Stimulated activated CD4-positive, alpha-beta T cell treated with anti-CD3 and anti-CD28 coated beads, TNF-alpha, amount 100 ng/mL, for 24 hours (primary cell): ENCODE measurements around the gene GKAP1.
A peak's percentile ranks its signal among the peaks of the same experiment; 100 is the strongest.
"Not testable (repeated sequence)": the region's sequence is repeated elsewhere in the genome, so short reads cannot be mapped to it uniquely, and the experiment has no call there.

ENCODE experiments used
- DNase-seq, 3 experiments: peaks; one replicate each; pipeline ENCODE4 v3.0.0-alpha.2; 2020; ENCODE audit warnings: low read depth in 3 of 3

GKAP1 gene

DNA sequence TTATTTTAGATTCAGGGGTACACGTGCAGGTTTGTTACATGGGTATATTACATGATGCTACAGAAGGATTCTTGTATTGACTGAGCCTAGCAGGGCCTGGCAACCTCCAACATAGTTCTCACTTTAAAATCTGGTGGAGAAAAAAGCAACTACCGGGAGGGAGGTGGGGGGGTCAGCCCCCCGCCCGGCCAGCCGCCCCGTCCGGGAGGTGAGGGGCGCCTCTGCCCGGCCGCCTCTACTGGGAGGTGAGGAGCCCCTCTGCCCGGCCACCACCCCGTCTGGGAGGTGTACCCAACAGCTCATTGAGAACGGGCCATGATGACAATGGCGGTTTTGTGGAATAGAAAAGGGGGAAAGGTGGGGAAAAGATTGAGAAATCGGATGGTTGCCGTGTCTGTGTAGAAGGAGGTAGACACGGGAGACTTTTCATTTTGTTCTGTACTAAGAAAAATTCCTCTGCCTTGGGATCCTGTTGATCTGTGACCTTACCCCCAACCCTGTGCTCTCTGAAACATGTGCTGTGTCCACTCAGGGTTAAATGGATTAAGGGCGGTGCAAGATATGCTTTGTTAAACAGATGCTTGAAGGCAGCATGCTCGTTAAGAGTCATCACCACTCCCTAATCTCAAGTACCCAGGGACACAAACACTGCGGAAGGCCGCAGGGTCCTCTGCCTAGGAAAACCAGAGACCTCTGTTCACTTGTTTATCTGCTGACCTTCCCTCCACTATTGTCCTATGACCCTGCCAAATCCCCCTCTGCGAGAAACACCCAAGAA, 88.8 kb downstream of the GKAP1 start:
- not testable (repeated sequence) for DNase-seq

DNA sequence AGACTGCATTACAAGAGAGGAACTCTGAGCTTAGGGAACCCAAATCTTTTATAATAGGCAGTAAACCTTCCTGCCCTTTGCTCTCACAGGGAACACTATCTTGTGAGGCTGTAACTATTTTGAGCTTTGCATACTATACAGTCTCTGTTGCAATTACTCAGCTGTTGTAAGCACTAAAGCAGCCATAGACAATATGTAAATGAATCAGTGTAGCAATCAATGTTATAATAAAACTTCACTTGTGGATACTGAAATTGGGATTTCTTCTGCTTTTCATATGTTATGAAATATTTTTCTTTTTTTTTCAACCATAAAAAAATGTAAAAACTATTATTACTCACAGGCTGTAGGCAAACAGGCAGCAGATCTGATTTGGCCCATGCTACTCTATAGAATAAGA, 93.1 kb downstream of the GKAP1 start:
- no peak for DNase-seq

GRCh38 chr9:83722726-83723495, 94.7 kb downstream of the GKAP1 start:
- no peak for DNase-seq

DNA sequence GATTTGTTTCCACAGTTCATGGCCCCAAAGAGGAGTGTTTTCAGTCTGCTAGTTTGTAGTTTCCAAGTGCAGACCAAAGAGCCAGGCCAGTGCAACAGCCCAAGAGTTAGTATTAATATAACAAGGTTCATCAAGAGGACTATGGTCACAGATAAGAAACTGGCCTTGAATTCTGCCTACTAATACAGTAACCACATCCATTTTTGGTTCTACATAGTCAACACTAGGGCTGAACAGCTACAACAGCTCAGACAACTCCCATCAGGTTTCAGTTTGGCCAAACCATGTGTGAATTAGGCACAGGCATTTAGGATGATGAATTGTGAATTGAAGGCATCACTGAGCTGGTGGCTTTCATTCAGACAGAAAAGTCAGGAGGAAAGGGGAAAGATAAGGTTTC, 96.1 kb downstream of the GKAP1 start:
- DNase-seq = no peak

- no peak for DNase-seq
Observed at GRCh38 chr9:83715794-83716193, 101.8 kb downstream of the GKAP1 start.

- no peak for DNase-seq
Observed at GRCh38 chr9:83715221-83715620, 102.3 kb downstream of the GKAP1 start.

DNA sequence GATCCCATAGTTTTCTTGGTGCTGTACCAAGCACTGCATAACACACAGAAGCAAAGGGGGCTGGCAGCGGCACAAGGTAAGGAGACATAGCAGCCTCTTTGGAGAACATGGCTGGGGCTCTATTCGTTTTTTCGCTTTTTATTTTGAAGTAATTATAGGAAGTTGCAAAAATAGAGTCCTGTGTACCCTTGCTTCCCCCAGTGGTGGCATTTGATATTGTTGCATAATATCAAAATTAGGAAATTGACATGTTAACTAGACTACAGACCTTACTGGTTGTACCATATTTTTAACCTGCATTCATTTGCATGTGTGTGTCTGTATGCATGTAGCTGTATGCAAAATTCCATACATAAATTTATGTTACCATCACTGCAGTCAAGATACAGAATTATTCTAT, 103.2 kb downstream of the GKAP1 start:
- no peak for DNase-seq

GRCh38 chr9:83708515-83709158, 108.9 kb downstream of the GKAP1 start:
- DNase-seq = peak; percentile 4 to 41 (median 6)

- peak; percentile 78 to 89 (median 85) for DNase-seq
Observed at GRCh38 chr9:83707768-83708514, 109.6 kb downstream of the GKAP1 start, which contains the start of gene UBQLN1. UBQLN1 (minus strand) TSS chr9:83707958; CDS start chr9:83707679, 279 bp downstream.

DNA sequence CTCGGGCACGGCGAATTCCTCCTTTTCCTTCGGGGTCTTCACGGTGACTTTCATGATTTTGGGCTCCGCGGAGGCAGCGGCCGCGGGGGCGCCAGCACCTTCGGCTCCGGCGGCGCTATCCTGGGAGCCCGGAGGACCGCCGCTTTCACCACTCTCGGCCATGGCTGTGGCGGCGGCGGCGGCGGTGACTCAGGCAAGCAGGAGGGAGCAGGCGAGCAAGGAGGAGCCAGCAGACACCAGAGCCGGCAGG, 110.1 kb downstream of the GKAP1 start:
- peak in 2 of 3 experiments; percentile 54 to 70 for DNase-seq

- peak; percentile 23 to 65 (median 40) for DNase-seq
Observed at GRCh38 chr9:83706676-83707517, 110.7 kb downstream of the GKAP1 start.

GRCh38 chr9:83705219-83705651, 112.3 kb downstream of the GKAP1 start:
- DNase-seq = peak in 1 of 3 experiments; percentile 2

- no peak for DNase-seq
Observed at GRCh38 chr9:83701769-83702168, 115.8 kb downstream of the GKAP1 start.

DNA sequence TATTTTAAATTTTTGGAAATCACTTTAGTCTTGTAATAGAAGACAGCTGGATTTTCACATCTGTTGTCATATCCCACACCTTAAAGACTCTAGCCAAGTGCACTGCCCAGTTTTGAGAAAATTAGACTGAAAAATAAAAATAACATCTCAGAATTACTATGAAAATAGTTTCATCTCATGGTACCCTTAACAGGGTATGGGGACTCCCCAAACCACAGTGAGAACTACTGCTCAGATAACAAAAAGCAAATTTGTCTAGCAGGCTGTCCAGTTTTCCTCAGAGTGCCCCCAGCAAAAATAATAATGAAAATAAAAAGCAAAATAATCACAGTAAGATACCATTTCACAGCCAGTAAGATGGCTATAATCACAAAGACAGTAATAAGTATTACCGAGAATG, 116.3 kb downstream of the GKAP1 start:
- no peak for DNase-seq

DNA sequence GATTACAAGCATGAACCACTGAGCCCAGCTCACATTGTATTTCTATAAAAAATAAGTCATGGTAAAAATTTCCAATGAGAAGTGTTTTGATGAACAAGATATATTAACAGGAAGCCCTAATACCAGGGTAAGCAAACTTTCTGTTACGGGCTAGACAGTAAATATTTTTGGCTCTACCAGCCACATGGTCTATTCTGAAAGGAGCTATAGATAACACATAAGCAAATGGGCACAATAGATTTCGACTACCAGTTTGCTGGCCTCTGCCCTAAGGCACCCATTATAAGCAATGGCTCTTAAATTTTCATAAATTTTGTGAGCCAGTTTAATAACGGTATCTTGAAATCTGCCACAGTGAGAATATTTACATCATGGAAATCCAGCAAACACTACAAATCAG, 118.0 kb downstream of the GKAP1 start:
- DNase-seq = no peak

DNA sequence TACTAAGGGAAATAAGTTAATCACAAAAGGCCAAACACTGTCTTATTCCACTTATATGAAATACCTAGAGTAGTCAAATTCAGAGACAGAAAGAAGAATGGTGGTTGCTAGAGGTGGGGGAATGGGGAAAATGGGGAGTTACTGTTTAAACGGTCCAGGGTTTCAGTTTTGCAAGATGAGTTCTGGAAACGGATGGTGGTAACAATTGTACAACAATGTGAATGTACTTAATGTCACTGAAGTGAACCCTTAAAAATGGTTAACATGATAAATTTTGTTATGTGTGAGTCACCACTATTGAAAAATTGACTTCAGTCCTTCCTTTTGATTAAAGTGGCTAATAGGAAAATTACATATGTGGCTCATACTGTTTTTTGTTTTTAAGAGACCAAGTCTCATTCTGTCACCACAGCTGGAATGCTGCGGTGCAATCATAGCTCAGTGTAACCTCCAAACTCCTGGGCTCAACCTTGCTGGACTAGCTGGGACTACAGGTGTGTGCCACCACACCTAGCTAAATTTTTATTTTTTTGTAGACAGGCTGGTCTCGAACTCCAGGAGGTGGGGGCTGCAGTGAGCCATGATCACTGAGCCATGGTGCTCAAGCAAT, 118.5 kb downstream of the GKAP1 start:
- DNase-seq = no peak

DNA sequence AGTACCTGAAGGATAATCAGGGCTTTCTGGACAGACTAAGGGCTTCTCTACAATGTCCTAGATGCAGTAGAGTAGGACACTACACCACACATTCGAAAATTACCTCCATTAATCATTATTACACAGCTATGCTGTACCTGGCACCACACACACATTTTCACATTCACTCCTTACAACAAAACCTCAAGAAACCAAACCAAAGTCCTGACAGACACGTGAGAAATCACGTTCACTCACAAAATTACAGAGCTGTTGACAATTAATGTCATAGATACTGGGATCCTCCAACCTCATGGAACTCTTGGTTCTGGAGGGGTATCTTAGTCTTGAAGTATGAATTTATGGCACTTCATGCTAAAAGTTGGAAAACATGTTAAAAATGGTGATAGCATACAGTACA, 126.1 kb downstream of the GKAP1 start:
- no peak for DNase-seq
